HepG2 (cell line): Measurements from ENCODE around the gene CST2. TPM values are rescaled to one million over a fixed set of nuclear protein-coding genes. Genes with fewer than 3 reads are reported as not detected.

Experiments used
- ATAC-seq: fragments of 200-7000 bp; cut with Tn5 transposase; 3 replicates; pipeline ENCODE4 v1.9.1; 2020; ENCODE audit warnings: mild to moderate bottlenecking, moderate library complexity
- Bru-seq: library from RNA; stranded (reverse); fragments of 400-500 nt; gene quantifications from one replicate; lab custom pipeline; 2021; lab: Mats Ljungman, UMichigan
- BruChase-seq, 2 experiments: library from RNA; stranded (reverse); fragments of 400-500 nt; gene quantifications; one replicate each; lab custom pipeline; 2021; lab: Mats Ljungman, UMichigan
- BruUV-seq: library from RNA; stranded (reverse); fragments of 400-500 nt; replicated peaks from 2 replicates; lab custom pipeline; 2021; lab: Mats Ljungman, UMichigan
- CTCF ChIA-PET: fragments of 300-600 bp; formaldehyde crosslinking; extraction: SDS; loops from one replicate; lab custom pipeline; 2021; ENCODE audit warnings: low total read pairs, inconsistent platforms, low intra/inter-chr PET ratio; lab: Yijun Ruan, JAX
- POLR2A ChIA-PET: fragments of 350-600 bp; sonication (Branson Sonifier 250); formaldehyde crosslinking; loops from one replicate; lab custom pipeline; 2020; ENCODE audit warnings: antibody characterized with exemption, inconsistent platforms; lab: Yijun Ruan, JAX
- DNase-seq: peaks from one replicate; pipeline ENCODE4 v3.0.0-alpha.2; 2015; ENCODE audit warnings: low spot score
- FAIRE-seq: peaks from 3 replicates; lab custom pipeline; 2011; peaks lifted over from hg19 to GRCh38; lab: Jason Lieb, UNC
- H2AFZ ChIP-seq: one replicate; pipeline ENCODE4 v1.6.1; 2011; ENCODE audit warnings: low read length, inconsistent platforms
- H3K27ac ChIP-seq: fragments of 300-600 bp; 3 replicates; pipeline ENCODE4 v1.8.0; 2011; ENCODE audit warnings: mixed run types, mild to moderate bottlenecking, mixed read lengths, low read length, inconsistent platforms; ENCODE audit not compliant: insufficient read depth; ENCODE audit errors: extremely low read length
- H3K27me3 ChIP-seq, 2 experiments: fragments of 200-600 bp in 1 of 2; 2 replicates in 1 of 2; 3 replicates in 1 of 2; pipeline versions ENCODE4 v1.6.0 to v1.8.0; 2011; ENCODE audit warnings: low read length in 2 of 2, mild to moderate bottlenecking in 2 of 2, moderate library complexity in 2 of 2, inconsistent platforms in 1 of 2; ENCODE audit not compliant: insufficient read depth in 2 of 2, control insufficient read depth in 1 of 2
- H3K36me3 ChIP-seq, 2 experiments: fragments of 200-600 bp in 1 of 2; replicated peaks in 1 of 2; 2 replicates in 1 of 2; 3 replicates in 1 of 2; pipeline versions ENCODE4 v1.5.1 to v1.8.0; 2011; ENCODE audit warnings: low read length in 2 of 2, inconsistent platforms in 1 of 2; ENCODE audit not compliant: insufficient read depth in 2 of 2, control insufficient read depth in 1 of 2
- H3K4me1 ChIP-seq: 2 replicates; pipeline ENCODE4 v1.5.1; 2012; ENCODE audit warnings: low read length, inconsistent platforms; ENCODE audit not compliant: insufficient read depth
- H3K4me2 ChIP-seq: 2 replicates; pipeline ENCODE4 v1.6.0; 2011; ENCODE audit warnings: low read depth, low read length, inconsistent platforms
- H3K4me3 ChIP-seq, 3 experiments: fragments of 200-600 bp in 1 of 3; sonication (generic), shearing (Covaris generic) in 1 of 3; replicated peaks in 1 of 3; 2 replicates each; pipeline ENCODE4 v1.5.1; 2011 to 2016; ENCODE audit warnings: low read length in 3 of 3, inconsistent platforms in 2 of 3, low read depth in 2 of 3, mild to moderate bottlenecking in 2 of 3, control low read depth in 1 of 3, mixed read lengths in 1 of 3; ENCODE audit not compliant: insufficient read depth in 1 of 3
- H3K79me2 ChIP-seq: one replicate; pipeline ENCODE4 v1.6.1; 2011; ENCODE audit warnings: low read length, inconsistent platforms; ENCODE audit not compliant: insufficient read depth
- H3K9ac ChIP-seq: 2 replicates; pipeline ENCODE4 v1.6.0; 2011; ENCODE audit warnings: mild to moderate bottlenecking, low read depth, low read length, inconsistent platforms; ENCODE audit not compliant: insufficient read depth
- H3K9me3 ChIP-seq: 2 replicates; pipeline ENCODE4 v1.5.1; 2012; ENCODE audit warnings: mild to moderate bottlenecking, low read length
- H4K20me1 ChIP-seq: 2 replicates; pipeline ENCODE4 v1.6.0; 2011; ENCODE audit warnings: inconsistent platforms, mild to moderate bottlenecking, low read length, moderate library complexity; ENCODE audit not compliant: insufficient read depth
- ATF3 ChIP-seq: sonication (generic); formaldehyde crosslinking; IDR thresholded peaks from 2 replicates; pipeline ENCODE4 v1.4.0; 2020; ENCODE audit warnings: missing genetic modification reagents
- ATRX ChIP-seq: sonication (generic); formaldehyde crosslinking; IDR thresholded peaks from 2 replicates; pipeline ENCODE4 v1.4.0; 2020; ENCODE audit warnings: missing genetic modification reagents, borderline replicate concordance
- CERS6 ChIP-seq: sonication (generic); formaldehyde crosslinking; IDR thresholded peaks from 2 replicates; pipeline ENCODE4 v1.5.0; 2020; ENCODE audit warnings: missing genetic modification reagents
- KDM5B ChIP-seq: sonication (generic); formaldehyde crosslinking; IDR thresholded peaks from 2 replicates; pipeline ENCODE4 v1.4.0; 2020; ENCODE audit warnings: missing genetic modification reagents, mild to moderate bottlenecking, borderline replicate concordance
- MTA3 ChIP-seq: sonication (generic); formaldehyde crosslinking; IDR thresholded peaks from 2 replicates; pipeline ENCODE4 v1.4.0; 2020; ENCODE audit warnings: missing genetic modification reagents
- SETDB1 ChIP-seq: sonication (generic); formaldehyde crosslinking; IDR thresholded peaks from 2 replicates; pipeline ENCODE4 v1.5.1; 2020; ENCODE audit warnings: missing genetic modification reagents, mild to moderate bottlenecking, borderline replicate concordance
- U2AF2 ChIP-seq: fragments of 200-400 bp; formaldehyde crosslinking; IDR thresholded peaks from 2 replicates; pipeline ENCODE4 v1.6.1; 2017; ENCODE audit warnings: low read depth, mild to moderate bottlenecking, low read length
- ZNF263 ChIP-seq: sonication (generic); formaldehyde crosslinking; IDR thresholded peaks from 2 replicates; pipeline ENCODE4 v1.4.0; 2020; ENCODE audit warnings: missing genetic modification reagents
- ZNF678 ChIP-seq: sonication (generic); formaldehyde crosslinking; IDR thresholded peaks from 2 replicates; pipeline ENCODE4 v1.4.0; 2020; ENCODE audit warnings: mild to moderate bottlenecking, missing genetic modification reagents
- WGBS: methylation state at CpG from one replicate; pipeline ENCODE4 v1.1.6; 2017; ENCODE audit warnings: low lambda C conversion rate; 5-methylcytosine and 5-hydroxymethylcytosine counted together
- in situ Hi-C: cut with HindIII; loops from 2 replicates; pipeline ENCODE4 v1.10.0; 2017; ENCODE audit warnings: low pct_unique_long_range_greater_than_20kb; ENCODE audit not compliant: extremely low pct_ligation_motif_present
- intact Hi-C: fragments of 100-400 bp; cut with micrococcal nuclease; formaldehyde crosslinking; loops from one replicate; pipeline ENCODE4 v1.10.0; 2022; ENCODE audit not compliant: unreplicated experiment
- long read RNA-seq, 2 experiments: library from RNA in 1 of 2; library from polyadenylated mRNA in 1 of 2; stranded (forward) in 1 of 2; unstranded in 1 of 2; transcript quantifications; one replicate each; pipeline ENCODE4 v2.0.0, GENCODE V29; 2019 to 2022
- polyA minus RNA-seq, 3 experiments: library from RNA; depleted of rRNA, polyadenylated mRNA; stranded (reverse); fragments of >200 nt; gene quantifications; 2 replicates each; pipeline ENCODE4 v1.2.3, GENCODE V29; 2011; ENCODE audit warnings: low replicate concordance in 1 of 3
- polyA plus RNA-seq, 8 experiments: library from polyadenylated mRNA; depleted of rRNA in 3 of 8; stranded (reverse) in 7 of 8; unstranded in 1 of 8; fragments of >200 nt; fragmentation: Illumina TruSeq in 4 of 8; extraction: Trizol in 4 of 8; gene quantifications; 2 replicates each; pipeline versions ENCODE4 v1.2.1 to v1.2.3, GENCODE V29; 2011 to 2016; ENCODE audit warnings: low read depth in 4 of 8, missing spikeins in 1 of 8, mixed read lengths in 1 of 8; ENCODE audit not compliant: insufficient read depth in 1 of 8
- total RNA-seq, 5 experiments: library from RNA; depleted of rRNA; stranded (reverse); fragments of >200 nt; fragmentation: Illumina TruSeq; extraction: Trizol; gene quantifications; 2 replicates each; pipeline ENCODE4 v1.2.3, GENCODE V29; 2016; ENCODE audit warnings: low read depth in 1 of 5

CST2 gene
- not detected in 2 replicates for total RNA-seq (2016; rRNA removed; fragmentation: Illumina TruSeq; extraction: Trizol)
- total RNA-seq (2016; cell fraction: cytosol; rRNA removed; fragmentation: Illumina TruSeq; extraction: Trizol; ENCODE audit: low read depth): not detected in 2 replicates
- total RNA-seq (2016; cell fraction: insoluble cytoplasmic fraction; rRNA removed; fragmentation: Illumina TruSeq; extraction: Trizol): not detected in 2 replicates
- total RNA-seq (2016; cell fraction: membrane; rRNA removed; fragmentation: Illumina TruSeq; extraction: Trizol): not detected in 2 replicates
- total RNA-seq (2016; cell fraction: nucleus; rRNA removed; fragmentation: Illumina TruSeq; extraction: Trizol): not detected in 2 replicates
- polyA plus RNA-seq (2011; rRNA removed): not detected in 2 replicates
- polyA plus RNA-seq (2011; cell fraction: cytosol; rRNA removed): not detected in 2 replicates
- polyA plus RNA-seq (2011; cell fraction: nucleus; rRNA removed): not detected in 2 replicates
- not detected in 2 replicates for polyA plus RNA-seq (2012)
- polyA plus RNA-seq (2016; cell fraction: cytosol; fragmentation: Illumina TruSeq; extraction: Trizol; ENCODE audit: low read depth): not detected in 2 replicates
- not detected in 2 replicates for polyA plus RNA-seq (2016; cell fraction: insoluble cytoplasmic fraction; fragmentation: Illumina TruSeq; extraction: Trizol; ENCODE audit: low read depth)
- not detected in 2 replicates for polyA plus RNA-seq (2016; cell fraction: membrane; fragmentation: Illumina TruSeq; extraction: Trizol; ENCODE audit: low read depth)
- not detected in 2 replicates for polyA plus RNA-seq (2016; cell fraction: nucleus; fragmentation: Illumina TruSeq; extraction: Trizol; ENCODE audit: insufficient read depth, low read depth)
- polyA minus RNA-seq (2011; rRNA and poly(A)+ RNA removed; ENCODE audit: low replicate concordance): not detected in 2 replicates
- polyA minus RNA-seq (2011; cell fraction: cytosol; rRNA and poly(A)+ RNA removed): not detected in 2 replicates
- polyA minus RNA-seq (2011; cell fraction: nucleus; rRNA and poly(A)+ RNA removed): not detected in 2 replicates
- Bru-seq, nascent RNA: not detected
- BruChase-seq, experiment 1, labeled RNA remaining after a 6-hour chase: not detected
- BruChase-seq, experiment 2, labeled RNA remaining after a 2-hour chase: not detected
- long read RNA-seq, experiment 1: 0 reads
- long read RNA-seq, experiment 2: 0 reads

- H3K4me3 ChIP-seq: no peak within 1 kb of the TSS
- H3K79me2 ChIP-seq: no peaks in the 10 kb centered on the region
- in situ Hi-C loops (no loop called here), intact Hi-C loops (no loop called here)
- FAIRE-seq (no peak), ATAC-seq (no peak; the same call in 2 of the 3 replicates), DNase-seq (no peak)
- 1% methylated on average over 3 of the region's 4 CpGs for WGBS
- ChIA-PET CTCF (no interaction called here), POLR2A (no interaction called here)
- no peak within 1 kb of the TSS for H3K9ac ChIP-seq
- H3K4me2 ChIP-seq: no peak within 1 kb of the TSS
- H3K9me3 ChIP-seq: no peaks in the 10 kb centered on the region
- no TSS peak for BruUV-seq
- TF ChIP-seq MTA3 (CRISPR knock-in tag) (no peak), ZNF263 (CRISPR knock-in tag) (0 out of 2 replicates have a peak, but pooled peaks have one; percentile 36)
- H4K20me1 ChIP-seq: no peaks in the 10 kb centered on the region
- no peaks in the 10 kb centered on the region for H3K36me3 ChIP-seq
- H3K27ac ChIP-seq: no peak within 1 kb of the TSS
- H3K27me3 ChIP-seq: peaks cover 0 to 7% of the 10 kb centered on the region in 2 experiments; a peak in 1 of 5 replicates
- H2AFZ ChIP-seq: no peak within 1 kb of the TSS
- H3K4me1 ChIP-seq: no peaks in the 10 kb centered on the region
These were observed at the start of gene CST2 for GRCh38 chr20:23826541-23827021. Gene CST2, minus strand, starts transcription at chr20:23826729. Its CDS starts 69 bp downstream, at chr20:23826660.

GRCh38 chr20:23875606-23876237, 49.2 kb upstream of the CST2 start:
- Histone ChIP-seq H3K9me3 (no peaks in the 10 kb centered on the region), H3K9ac (no peak overlapping the region), H3K36me3 (no peaks in the 10 kb centered on the region), H3K27me3 (peaks cover 0 to 2% of the 10 kb centered on the region in 2 experiments; a peak in 1 of 5 replicates), H3K4me2 (no peak overlapping the region), H2AFZ (no peak overlapping the region), H3K79me2 (no peaks in the 10 kb centered on the region), H4K20me1 (no peaks in the 10 kb centered on the region), H3K4me1 (peaks cover 22% of the 10 kb centered on the region), H3K27ac (no peak overlapping the region), H3K4me3 (no peak overlapping the region)
- FAIRE-seq (no peak), DNase-seq (no peak), ATAC-seq (no peak)
- POLR2A ChIA-PET: no interaction called here
- in situ Hi-C loops: no loop called here
- intact Hi-C loops: no loop called here
- CTCF ChIA-PET: no interaction called here
- no TSS peak for BruUV-seq
- WGBS: 34% methylated on average over 6 of the region's 6 CpGs
- no peak for TF ChIP-seq SETDB1
- no peak for TF ChIP-seq ATRX (CRISPR knock-in tag)
- TF ChIP-seq KDM5B: no peak
- TF ChIP-seq U2AF2: no peak
- no peak for TF ChIP-seq ZNF678
- no peak for TF ChIP-seq CERS6 (CRISPR knock-in tag)
- TF ChIP-seq ATF3: no peak
